ENCODE data around the gene IFNAR2.

DNA sequence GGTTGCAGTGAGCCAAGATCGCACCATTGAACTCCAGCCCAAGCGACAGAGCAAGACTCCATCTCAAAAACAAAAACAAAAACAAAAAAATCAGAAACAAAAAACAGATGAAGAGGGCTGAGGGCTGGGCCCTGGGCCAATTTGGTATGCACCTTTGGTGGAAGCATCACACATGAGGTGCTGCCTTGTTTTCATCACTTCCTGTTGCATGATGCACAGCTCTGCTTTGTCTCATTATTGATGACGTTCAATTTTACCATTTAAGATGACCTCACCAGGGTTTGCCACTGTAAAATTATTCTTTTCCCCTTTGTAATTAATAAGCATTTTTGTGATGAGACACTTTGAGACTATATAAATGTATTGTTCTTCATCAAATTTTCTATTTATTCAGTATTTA, 9.8 kb upstream of the IFNAR2 start:
- TF ChIP-seq CTCF (IDR thresholded peaks at IDR 0.05) (no peak), POLR2A (IDR thresholded peaks at IDR 0.05) (no peak)

All from heart left ventricle (tissue), 13 donors.